C4-2B (cell line): ENCODE measurements around the gene METTL1.

Source experiments
- CTCF ChIP-seq: fragments of 450-650 bp; conservative IDR thresholded peaks from 2 replicates; pipeline ENCODE4 v1.5.1; 2017; ENCODE audit warnings: mild to moderate bottlenecking
- ZFX ChIP-seq: fragments of 450-650 bp; IDR thresholded peaks from 2 replicates; pipeline ENCODE4 v1.6.1; 2017

DNA sequence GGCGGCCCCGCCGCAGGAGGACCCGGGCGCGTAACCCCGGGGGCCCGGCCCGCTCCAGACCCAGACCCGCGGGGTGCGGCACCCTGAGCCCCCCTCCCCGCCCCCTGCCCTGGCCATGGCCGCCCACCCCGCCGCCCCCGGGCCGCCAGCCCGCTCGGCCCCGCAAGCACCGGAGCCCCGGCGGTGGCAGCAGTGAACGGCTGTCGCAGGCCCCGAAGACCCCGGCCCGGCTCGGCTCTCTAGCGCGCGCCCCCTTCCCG is 16.8 kb downstream of the METTL1 start:
- no peak for TF ChIP-seq CTCF
- TF ChIP-seq ZFX = no peak
